HepG2 (cell line): ENCODE measurements around the gene SDK1. TPM values are rescaled to one million over a fixed set of nuclear protein-coding genes. Genes with fewer than 3 reads are reported as not detected.

Experiments
- ATAD3A ChIP-seq: sonication (generic); formaldehyde crosslinking; IDR thresholded peaks from 2 replicates; pipeline ENCODE4 v1.4.0; 2020; ENCODE audit warnings: missing genetic modification reagents
- ELF4 ChIP-seq: sonication (generic); formaldehyde crosslinking; IDR thresholded peaks from 2 replicates; pipeline ENCODE4 v1.5.0; 2020; ENCODE audit warnings: missing genetic modification reagents, mild to moderate bottlenecking, moderate library complexity, borderline replicate concordance
- FOSL2 ChIP-seq: sonication (generic); formaldehyde crosslinking; IDR thresholded peaks from 2 replicates; pipeline ENCODE4 v1.4.0; 2020; ENCODE audit warnings: missing genetic modification reagents
- FOXA3 ChIP-seq: IDR thresholded peaks from 2 replicates; pipeline ENCODE4 v1.6.1; 2016; ENCODE audit warnings: missing genetic modification reagents, missing compliant biosample characterization
- NRL ChIP-seq: sonication (generic); formaldehyde crosslinking; IDR thresholded peaks from 2 replicates; pipeline ENCODE4 v1.5.0; 2020; ENCODE audit warnings: missing genetic modification reagents, mild to moderate bottlenecking, moderate library complexity, borderline replicate concordance
- PHF8 ChIP-seq: sonication (generic); formaldehyde crosslinking; IDR thresholded peaks from 2 replicates; pipeline ENCODE4 v1.5.0; 2020; ENCODE audit warnings: missing genetic modification reagents
- RARA ChIP-seq: IDR thresholded peaks from 2 replicates; pipeline ENCODE4 v1.6.1; 2016; ENCODE audit warnings: missing genetic modification reagents, missing compliant biosample characterization
- SMARCC2 ChIP-seq: fragments of 450-650 bp; IDR thresholded peaks from 2 replicates; pipeline ENCODE4 v1.6.1; 2017; ENCODE audit warnings: antibody characterized with exemption, mild to moderate bottlenecking
- SMC3 ChIP-seq: IDR thresholded peaks from 2 replicates; pipeline ENCODE4 v1.6.1; 2011; ENCODE audit warnings: low read length, improper control_type of control experiment
- SNAI1 ChIP-seq: sonication (generic); formaldehyde crosslinking; IDR thresholded peaks from 2 replicates; pipeline ENCODE4 v1.5.0; 2020; ENCODE audit warnings: mild to moderate bottlenecking, missing genetic modification reagents, borderline replicate concordance
- SOX5 ChIP-seq: IDR thresholded peaks from 2 replicates; pipeline ENCODE4 v1.6.1; 2016; ENCODE audit warnings: borderline replicate concordance
- ZNF138 ChIP-seq: sonication (generic); formaldehyde crosslinking; IDR thresholded peaks from 2 replicates; pipeline ENCODE4 v1.5.0; 2020; ENCODE audit warnings: mild to moderate bottlenecking, low read depth, missing genetic modification reagents
- ZNF292 ChIP-seq: sonication (generic); formaldehyde crosslinking; IDR thresholded peaks from 2 replicates; pipeline ENCODE4 v1.8.1; 2022; ENCODE audit warnings: mild to moderate bottlenecking, low read depth, missing genetic modification reagents, borderline replicate concordance
- ZNF431 ChIP-seq: sonication (generic); formaldehyde crosslinking; IDR thresholded peaks from 2 replicates; pipeline ENCODE4 v1.9.0; 2022; ENCODE audit warnings: missing genetic modification reagents, low read depth, mild to moderate bottlenecking, borderline replicate concordance
- ZNF460 ChIP-seq: sonication (generic); formaldehyde crosslinking; IDR thresholded peaks from 2 replicates; pipeline ENCODE4 v1.5.1; 2020; ENCODE audit warnings: missing genetic modification reagents, mild to moderate bottlenecking, borderline replicate concordance
- ZNF501 ChIP-seq: sonication (generic); formaldehyde crosslinking; IDR thresholded peaks from 2 replicates; pipeline ENCODE4 v1.5.1; 2020; ENCODE audit warnings: mild to moderate bottlenecking, moderate library complexity, missing genetic modification reagents
- ZNF563 ChIP-seq: sonication (generic); formaldehyde crosslinking; IDR thresholded peaks from 2 replicates; pipeline ENCODE4 v1.8.0; 2022; ENCODE audit warnings: mild to moderate bottlenecking, moderate library complexity, missing genetic modification reagents
- ZNF607 ChIP-seq: sonication (generic); formaldehyde crosslinking; IDR thresholded peaks from 2 replicates; pipeline ENCODE4 v1.5.1; 2020; ENCODE audit warnings: missing genetic modification reagents, mild to moderate bottlenecking, borderline replicate concordance
- polyA plus RNA-seq, 8 experiments: library from polyadenylated mRNA; depleted of rRNA in 3 of 8; stranded (reverse) in 7 of 8; unstranded in 1 of 8; fragments of >200 nt; fragmentation: Illumina TruSeq in 4 of 8; extraction: Trizol in 4 of 8; gene quantifications; 2 replicates each; pipeline versions ENCODE4 v1.2.1 to v1.2.3, GENCODE V29; 2011 to 2016; ENCODE audit warnings: low read depth in 4 of 8, missing spikeins in 1 of 8, mixed read lengths in 1 of 8; ENCODE audit not compliant: insufficient read depth in 1 of 8
- total RNA-seq, 5 experiments: library from RNA; depleted of rRNA; stranded (reverse); fragments of >200 nt; fragmentation: Illumina TruSeq; extraction: Trizol; gene quantifications; 2 replicates each; pipeline ENCODE4 v1.2.3, GENCODE V29; 2016; ENCODE audit warnings: low read depth in 1 of 5
- TF ChIP-seq, protein P1 (sequence below): sonication (generic); formaldehyde crosslinking; IDR thresholded peaks from 2 replicates; pipeline ENCODE4 v1.5.0; 2020; ENCODE audit warnings: missing genetic modification reagents, mild to moderate bottlenecking, borderline replicate concordance
- TF ChIP-seq, protein P2 (sequence below): sonication (generic); formaldehyde crosslinking; IDR thresholded peaks from 2 replicates; pipeline ENCODE4 v1.4.0; 2020; ENCODE audit warnings: missing genetic modification reagents, borderline replicate concordance
- TF ChIP-seq, protein P3 (sequence below): sonication (generic); formaldehyde crosslinking; IDR thresholded peaks from 2 replicates; pipeline ENCODE4 v1.4.0; 2020; ENCODE audit warnings: missing genetic modification reagents
- TF ChIP-seq, protein P4 (sequence below): IDR thresholded peaks from 2 replicates; pipeline ENCODE4 v1.6.1; 2016; ENCODE audit warnings: control low read depth
- TF ChIP-seq, protein P5 (sequence below): sonication (generic); formaldehyde crosslinking; IDR thresholded peaks from 2 replicates; pipeline ENCODE4 v1.5.0; 2020; ENCODE audit warnings: missing genetic modification reagents, mild to moderate bottlenecking, borderline replicate concordance
- TF ChIP-seq, protein P6 (sequence below): IDR thresholded peaks from 2 replicates; pipeline ENCODE4 v1.6.1; 2016; ENCODE audit warnings: low read depth, borderline replicate concordance

Gene SDK1
- total and polyA plus RNA-seq, 2 of the 13 experiments (the other 11 are each of a cell fraction or from before 2014, with no cell fraction given): 0.35 to 2.4 TPM

DNA sequence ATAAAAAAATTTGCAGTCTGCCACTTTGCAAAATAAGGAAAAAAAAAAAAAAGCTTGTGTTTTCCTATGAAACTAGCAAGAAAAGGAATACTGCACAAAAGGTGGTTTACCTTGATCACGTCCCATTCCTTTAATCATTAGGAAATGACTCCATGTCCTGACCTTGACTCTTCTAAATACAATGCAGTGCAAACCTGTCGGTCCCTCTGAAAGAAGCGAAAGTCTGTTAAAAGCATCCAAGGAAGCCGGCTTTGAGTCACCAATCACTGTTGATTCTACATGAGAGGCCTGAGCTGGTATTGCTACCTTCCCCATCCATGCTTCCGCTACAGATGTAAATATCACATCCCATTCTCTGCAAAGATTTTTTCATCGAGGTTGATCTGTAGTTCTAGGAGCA, 652.1 kb downstream of the SDK1 start (continued):
- TF ChIP-seq SNAI1 (CRISPR knock-in tag): no peak
- TF ChIP-seq SOX5 (CRISPR knock-in tag): peak; percentile 94
- no peak for TF ChIP-seq ZNF563
- TF ChIP-seq, protein P1, sequence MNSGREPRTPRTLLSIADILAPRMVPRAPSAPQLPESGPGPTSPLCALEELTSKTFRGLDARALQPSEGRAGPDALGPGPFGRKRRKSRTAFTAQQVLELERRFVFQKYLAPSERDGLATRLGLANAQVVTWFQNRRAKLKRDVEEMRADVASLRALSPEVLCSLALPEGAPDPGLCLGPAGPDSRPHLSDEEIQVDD (CRISPR knock-in tag): no peak
- no peak for TF ChIP-seq NRL
- TF ChIP-seq ELF4 (CRISPR knock-in tag): no peak
- TF ChIP-seq ZNF501 (CRISPR knock-in tag): no peak
- no peak for TF ChIP-seq ZNF607 (CRISPR knock-in tag)
- TF ChIP-seq, protein P2, sequence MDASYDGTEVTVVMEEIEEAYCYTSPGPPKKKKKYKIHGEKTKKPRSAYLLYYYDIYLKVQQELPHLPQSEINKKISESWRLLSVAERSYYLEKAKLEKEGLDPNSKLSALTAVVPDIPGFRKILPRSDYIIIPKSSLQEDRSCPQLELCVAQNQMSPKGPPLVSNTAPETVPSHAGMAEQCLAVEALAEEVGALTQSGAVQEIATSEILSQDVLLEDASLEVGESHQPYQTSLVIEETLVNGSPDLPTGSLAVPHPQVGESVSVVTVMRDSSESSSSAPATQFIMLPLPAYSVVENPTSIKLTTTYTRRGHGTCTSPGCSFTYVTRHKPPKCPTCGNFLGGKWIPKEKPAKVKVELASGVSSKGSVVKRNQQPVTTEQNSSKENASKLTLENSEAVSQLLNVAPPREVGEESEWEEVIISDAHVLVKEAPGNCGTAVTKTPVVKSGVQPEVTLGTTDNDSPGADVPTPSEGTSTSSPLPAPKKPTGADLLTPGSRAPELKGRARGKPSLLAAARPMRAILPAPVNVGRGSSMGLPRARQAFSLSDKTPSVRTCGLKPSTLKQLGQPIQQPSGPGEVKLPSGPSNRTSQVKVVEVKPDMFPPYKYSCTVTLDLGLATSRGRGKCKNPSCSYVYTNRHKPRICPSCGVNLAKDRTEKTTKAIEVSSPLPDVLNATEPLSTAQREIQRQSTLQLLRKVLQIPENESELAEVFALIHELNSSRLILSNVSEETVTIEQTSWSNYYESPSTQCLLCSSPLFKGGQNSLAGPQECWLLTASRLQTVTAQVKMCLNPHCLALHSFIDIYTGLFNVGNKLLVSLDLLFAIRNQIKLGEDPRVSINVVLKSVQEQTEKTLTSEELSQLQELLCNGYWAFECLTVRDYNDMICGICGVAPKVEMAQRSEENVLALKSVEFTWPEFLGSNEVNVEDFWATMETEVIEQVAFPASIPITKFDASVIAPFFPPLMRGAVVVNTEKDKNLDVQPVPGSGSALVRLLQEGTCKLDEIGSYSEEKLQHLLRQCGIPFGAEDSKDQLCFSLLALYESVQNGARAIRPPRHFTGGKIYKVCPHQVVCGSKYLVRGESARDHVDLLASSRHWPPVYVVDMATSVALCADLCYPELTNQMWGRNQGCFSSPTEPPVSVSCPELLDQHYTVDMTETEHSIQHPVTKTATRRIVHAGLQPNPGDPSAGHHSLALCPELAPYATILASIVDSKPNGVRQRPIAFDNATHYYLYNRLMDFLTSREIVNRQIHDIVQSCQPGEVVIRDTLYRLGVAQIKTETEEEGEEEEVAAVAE: no peak
- no peak for TF ChIP-seq ATAD3A (CRISPR knock-in tag)
- TF ChIP-seq PHF8: no peak
- TF ChIP-seq, protein P3, sequence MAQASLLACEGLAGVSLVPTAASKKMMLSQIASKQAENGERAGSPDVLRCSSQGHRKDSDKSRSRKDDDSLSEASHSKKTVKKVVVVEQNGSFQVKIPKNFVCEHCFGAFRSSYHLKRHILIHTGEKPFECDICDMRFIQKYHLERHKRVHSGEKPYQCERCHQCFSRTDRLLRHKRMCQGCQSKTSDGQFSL (CRISPR knock-in tag): no peak
- TF ChIP-seq ZNF460: no peak
- TF ChIP-seq, protein P4, sequence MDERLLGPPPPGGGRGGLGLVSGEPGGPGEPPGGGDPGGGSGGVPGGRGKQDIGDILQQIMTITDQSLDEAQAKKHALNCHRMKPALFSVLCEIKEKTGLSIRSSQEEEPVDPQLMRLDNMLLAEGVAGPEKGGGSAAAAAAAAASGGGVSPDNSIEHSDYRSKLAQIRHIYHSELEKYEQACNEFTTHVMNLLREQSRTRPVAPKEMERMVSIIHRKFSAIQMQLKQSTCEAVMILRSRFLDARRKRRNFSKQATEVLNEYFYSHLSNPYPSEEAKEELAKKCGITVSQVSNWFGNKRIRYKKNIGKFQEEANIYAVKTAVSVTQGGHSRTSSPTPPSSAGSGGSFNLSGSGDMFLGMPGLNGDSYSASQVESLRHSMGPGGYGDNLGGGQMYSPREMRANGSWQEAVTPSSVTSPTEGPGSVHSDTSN (CRISPR knock-in tag): no peak
- TF ChIP-seq ZNF292 (CRISPR knock-in tag): no peak
- peak; percentile 99 for TF ChIP-seq RARA (CRISPR knock-in tag)
- peak; percentile 91 for TF ChIP-seq FOSL2 (CRISPR knock-in tag)
- TF ChIP-seq ZNF431 (CRISPR knock-in tag): no peak
- TF ChIP-seq, protein P5, sequence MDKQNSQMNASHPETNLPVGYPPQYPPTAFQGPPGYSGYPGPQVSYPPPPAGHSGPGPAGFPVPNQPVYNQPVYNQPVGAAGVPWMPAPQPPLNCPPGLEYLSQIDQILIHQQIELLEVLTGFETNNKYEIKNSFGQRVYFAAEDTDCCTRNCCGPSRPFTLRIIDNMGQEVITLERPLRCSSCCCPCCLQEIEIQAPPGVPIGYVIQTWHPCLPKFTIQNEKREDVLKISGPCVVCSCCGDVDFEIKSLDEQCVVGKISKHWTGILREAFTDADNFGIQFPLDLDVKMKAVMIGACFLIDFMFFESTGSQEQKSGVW (CRISPR knock-in tag): no peak
- TF ChIP-seq SMC3: no peak
- no peak for TF ChIP-seq SMARCC2
- TF ChIP-seq FOXA3 (CRISPR knock-in tag): peak; percentile 72
- TF ChIP-seq, protein P6, sequence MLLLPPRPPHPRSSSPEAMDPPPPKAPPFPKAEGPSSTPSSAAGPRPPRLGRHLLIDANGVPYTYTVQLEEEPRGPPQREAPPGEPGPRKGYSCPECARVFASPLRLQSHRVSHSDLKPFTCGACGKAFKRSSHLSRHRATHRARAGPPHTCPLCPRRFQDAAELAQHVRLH (CRISPR knock-in tag): no peak
- no peak for TF ChIP-seq ZNF138 (CRISPR knock-in tag)
